NAMALWA (cell line): ENCODE results near the gene CSRP1.
A peak's percentile ranks its signal among the peaks of the same experiment; 100 is the strongest.
"Not testable (repeated sequence)": the region's sequence is repeated elsewhere in the genome, so short reads cannot be mapped to it uniquely, and the experiment has no call there.

Source experiments
- DNase-seq: peaks from one replicate; pipeline ENCODE4 v3.0.0-alpha.2; 2015; ENCODE audit warnings: low spot score

Gene CSRP1

GRCh38 chr1:201506557-201507359 lies at the start of gene CSRP1:
Gene CSRP1, minus strand, starts transcription at chr1:201507123. Its CDS starts 10,820 bp downstream, at chr1:201496303.
- DNase-seq: peak; percentile 64

DNA sequence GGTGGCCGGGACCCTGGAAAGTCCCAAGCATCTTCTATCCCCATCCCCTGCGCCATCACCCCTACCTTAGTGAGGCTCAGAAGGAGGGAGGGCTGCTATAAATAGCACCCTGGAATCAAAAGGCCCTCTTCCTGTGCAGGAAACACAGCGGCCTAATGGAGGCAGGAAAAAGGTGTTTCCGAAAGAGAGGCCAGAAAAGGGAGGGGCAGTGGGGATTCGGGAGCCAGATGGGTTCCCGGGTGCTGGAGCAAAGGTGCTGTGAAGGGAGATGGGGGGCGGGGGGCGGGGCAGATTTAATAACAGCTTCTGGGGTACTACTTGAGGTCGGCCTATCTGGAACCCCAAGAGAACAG lies 48.6 kb upstream of the CSRP1 start:
- no peak for DNase-seq

GRCh38 chr1:201554789-201555592 lies 48.1 kb upstream of the CSRP1 start:
- no peak for DNase-seq

- DNase-seq: no peak
Measured at GRCh38 chr1:201554190-201554600, 47.3 kb upstream of the CSRP1 start.

DNA sequence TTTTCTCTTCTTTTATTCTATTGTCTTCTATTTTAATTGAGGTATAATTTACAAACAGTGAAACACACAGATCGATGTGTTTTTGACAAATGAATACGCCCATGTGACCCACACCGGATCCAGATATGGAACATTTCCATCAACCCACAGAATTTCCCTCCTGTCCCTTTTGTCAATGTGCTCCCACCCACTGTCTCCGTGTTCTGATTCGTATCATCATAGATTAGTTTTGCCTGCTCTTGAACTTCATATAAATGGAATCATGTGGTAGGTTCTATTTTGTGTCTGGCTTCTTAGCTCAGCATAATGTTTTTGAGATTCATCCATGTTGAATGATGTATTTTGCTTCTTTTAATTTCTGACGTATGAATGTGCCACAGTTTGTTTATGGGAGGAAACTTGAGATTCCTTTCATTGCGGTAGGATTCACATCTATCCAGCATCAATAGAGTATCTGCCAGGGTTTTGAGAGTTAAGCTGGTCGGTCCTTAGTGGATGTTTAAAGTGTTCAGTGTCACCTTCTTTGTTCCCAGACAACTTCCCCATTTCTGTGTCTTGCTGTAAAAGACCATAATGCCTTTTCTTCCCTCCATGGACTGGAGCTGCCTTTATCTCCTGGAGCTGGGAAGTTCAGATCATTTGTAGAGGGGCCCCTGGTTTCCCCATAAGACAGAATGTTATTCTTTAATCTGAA lies 46.7 kb upstream of the CSRP1 start:
- no peak for DNase-seq

- no peak for DNase-seq
Measured at GRCh38 chr1:201552941-201553351, 46.0 kb upstream of the CSRP1 start.

- no peak for DNase-seq
Measured at GRCh38 chr1:201551877-201552731, 45.2 kb upstream of the CSRP1 start.

DNA sequence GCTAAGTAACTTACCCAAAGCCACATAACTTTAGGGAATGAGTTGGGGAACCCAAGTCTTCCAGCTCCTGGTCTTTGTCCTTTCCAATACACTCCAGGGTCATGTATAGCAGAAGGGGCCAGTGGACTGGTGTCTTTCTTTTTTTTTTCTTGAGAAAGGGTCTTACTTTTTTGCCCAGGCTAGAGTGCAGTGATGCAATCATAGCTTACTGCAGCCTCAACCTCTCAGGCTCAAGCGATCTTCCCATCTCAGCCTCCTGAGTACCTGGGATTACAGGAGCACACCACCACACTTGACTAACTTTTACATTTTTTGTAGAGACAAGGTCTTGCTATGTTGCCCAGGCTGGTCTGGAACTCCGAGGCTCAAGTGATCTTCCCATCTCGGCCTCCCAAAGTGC lies 44.2 kb upstream of the CSRP1 start:
- DNase-seq: no peak

DNA sequence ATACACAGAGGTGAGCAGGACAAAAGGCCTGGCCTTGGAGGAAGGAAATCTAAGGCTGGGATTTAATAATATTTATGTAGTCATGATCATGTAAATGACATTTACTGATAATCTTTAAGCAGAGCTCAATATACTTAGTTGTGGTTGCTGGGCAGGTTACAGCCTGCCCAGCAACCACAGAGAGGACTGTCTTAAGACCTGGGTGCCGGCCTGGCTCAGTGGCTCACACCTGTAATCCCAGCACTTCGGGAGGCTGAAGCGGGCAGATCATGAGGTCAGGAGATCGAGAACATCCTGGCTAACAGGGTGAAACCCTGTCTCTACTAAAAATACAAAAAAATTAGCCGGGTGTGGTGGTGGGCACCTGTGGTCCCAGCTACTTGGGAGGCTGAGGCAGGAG lies 42.6 kb upstream of the CSRP1 start:
- not testable (repeated sequence) for DNase-seq

GRCh38 chr1:201545851-201546492 lies 39.0 kb upstream of the CSRP1 start:
- peak; percentile 50 for DNase-seq

DNA sequence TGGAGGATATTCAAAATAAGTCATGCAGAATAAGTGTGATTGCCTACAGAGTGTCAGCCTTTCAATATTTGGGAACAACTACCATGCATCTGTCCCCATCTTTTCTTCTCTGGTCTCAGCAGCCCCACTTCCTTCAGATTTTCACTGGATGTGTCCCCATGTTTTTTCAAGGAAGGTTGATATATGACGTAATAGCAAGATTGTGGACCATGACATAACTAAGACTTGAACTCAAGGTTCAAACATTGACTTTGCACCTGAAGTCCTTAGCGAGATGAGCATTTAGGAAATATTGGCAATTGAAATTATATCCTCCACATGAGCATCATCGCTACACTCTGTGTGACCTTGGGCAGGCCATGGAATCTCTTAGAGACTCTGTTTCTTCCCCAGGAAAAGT lies 37.8 kb upstream of the CSRP1 start:
- no peak for DNase-seq

- no peak for DNase-seq
Measured at GRCh38 chr1:201543871-201544642, 37.1 kb upstream of the CSRP1 start.

- no peak for DNase-seq
Measured at GRCh38 chr1:201542309-201543035, 35.5 kb upstream of the CSRP1 start.

- DNase-seq: no peak
Measured at GRCh38 chr1:201540846-201541735, 34.2 kb upstream of the CSRP1 start.

DNA sequence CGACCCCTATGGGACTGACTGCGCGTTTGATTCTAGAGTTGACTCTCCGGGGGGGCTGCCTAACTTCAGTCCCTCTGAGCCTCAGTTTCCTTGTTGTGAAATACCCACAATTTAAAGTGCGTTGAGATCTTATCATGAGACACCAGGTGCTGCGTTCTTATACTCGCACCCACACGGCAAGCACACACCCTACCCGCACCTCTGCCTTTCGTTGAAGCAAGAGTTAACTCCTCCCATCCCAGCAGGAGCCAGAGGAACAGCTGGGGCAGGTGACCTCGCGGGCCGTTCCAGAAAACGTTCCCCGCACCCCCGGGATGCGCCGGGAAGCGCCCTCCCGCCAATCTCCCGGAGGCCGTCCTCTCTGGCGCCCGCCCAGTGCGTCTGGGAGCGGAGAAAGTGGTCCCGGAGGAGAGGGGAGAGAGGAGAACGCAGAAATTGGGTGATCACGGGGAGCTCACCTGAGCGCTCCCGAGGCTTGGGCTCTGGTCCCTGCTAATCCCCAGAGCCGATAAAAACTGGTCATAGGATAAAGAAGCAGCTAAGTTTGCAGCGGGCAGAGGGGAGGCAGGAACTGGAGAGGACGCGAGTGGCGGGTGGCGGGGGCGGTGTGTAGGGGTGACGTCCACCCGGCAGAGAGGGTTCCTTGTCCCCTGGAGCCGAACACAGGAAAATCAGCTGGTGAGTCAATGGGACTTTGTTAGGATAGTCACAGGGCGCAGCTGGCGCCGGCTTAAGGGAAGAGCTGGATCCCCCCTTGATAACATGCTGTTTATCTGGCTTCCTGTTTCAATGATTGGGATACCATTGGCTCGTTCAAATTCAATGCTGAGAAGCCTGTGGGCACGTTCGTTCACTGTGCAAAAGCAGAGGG lies 32.9 kb upstream of the CSRP1 start:
- DNase-seq: no peak

DNA sequence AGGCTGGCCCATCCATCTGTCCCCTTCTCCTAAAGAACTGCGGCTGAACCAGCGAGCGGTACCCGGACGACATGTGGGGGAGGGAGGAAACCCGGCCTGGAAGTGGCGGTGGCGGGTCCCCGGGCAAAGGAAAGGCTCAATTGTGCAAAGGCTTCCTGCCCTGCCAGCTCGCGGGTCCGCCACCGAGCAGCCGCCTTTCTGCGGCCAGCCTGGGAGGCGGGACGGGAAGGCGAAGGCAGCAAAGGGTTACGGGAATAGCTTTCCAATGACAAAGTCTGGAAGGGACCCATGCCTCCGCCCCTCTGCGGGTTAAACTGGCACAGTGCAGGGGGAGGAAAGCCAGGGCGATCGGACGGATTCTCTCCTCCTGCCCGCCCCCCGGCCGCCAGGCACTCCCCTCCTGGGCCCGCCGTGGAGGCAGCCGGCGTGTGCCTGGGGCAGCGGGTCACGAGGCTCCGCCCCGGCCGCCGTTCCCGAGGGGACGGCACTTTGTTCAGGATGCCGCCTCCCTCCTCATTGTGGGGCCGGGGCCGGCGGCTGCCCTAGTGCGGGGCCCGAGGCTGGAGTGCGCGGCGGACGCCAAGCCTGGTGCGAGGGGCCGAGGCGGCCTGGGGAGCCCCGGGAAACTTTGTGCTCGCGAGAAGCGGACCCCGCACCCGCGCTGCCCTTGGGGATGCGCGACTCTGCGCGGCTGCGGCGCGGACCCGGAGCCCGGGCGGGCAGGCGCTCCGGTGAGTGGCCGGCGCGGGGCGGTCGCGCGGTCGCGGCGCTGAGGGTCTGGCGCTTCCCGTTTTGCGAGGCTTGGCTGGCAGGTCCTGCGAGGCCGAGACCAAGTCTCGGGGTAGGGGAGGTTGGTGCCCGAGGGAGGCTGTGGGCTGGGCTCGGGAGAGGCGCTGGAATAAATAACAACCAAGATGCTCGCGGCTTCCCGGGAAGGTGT lies 32.0 kb upstream of the CSRP1 start, which contains the start of gene NAV1:
NAV1 (plus strand) TSS at position 516 of the 940 bp plus-strand sequence. CDS start 83,758 bp downstream, outside the sequence.
- no peak for DNase-seq
